Effector memory CD8-positive, alpha-beta T cell (primary cell): ENCODE measurements around the gene SMIM9.
A peak's percentile ranks its signal among the peaks of the same experiment; 100 is the strongest.
"Not testable (repeated sequence)": the region's sequence is repeated elsewhere in the genome, so short reads cannot be mapped to it uniquely, and the experiment has no call there.

Source experiments
- ATAC-seq: fragments of 150-1000 bp; cut with Tn5 transposase; replicated peaks from 2 replicates; pipeline ENCODE4 v1.10.0; 2021; ENCODE audit warnings: mild to moderate bottlenecking, moderate library complexity
- DNase-seq, 3 experiments: peaks; one replicate each; pipeline ENCODE4 v3.0.0; 2021
- H3K27ac Mint-ChIP-seq, 2 donors: one replicate each; pipeline ENCODE4 v1.8.0; 2022; ENCODE audit warnings: mild to moderate bottlenecking in 2 of 2, mixed read lengths in 2 of 2, moderate library complexity in 2 of 2
- H3K27me3 Mint-ChIP-seq, 2 donors: one replicate each; pipeline ENCODE4 v1.8.0; 2022; ENCODE audit warnings: mixed read lengths in 2 of 2
- H3K36me3 Mint-ChIP-seq: one replicate; pipeline ENCODE4 v1.8.0; 2022; ENCODE audit warnings: mild to moderate bottlenecking, moderate library complexity, mixed read lengths; ENCODE audit not compliant: insufficient read depth
- H3K4me1 Mint-ChIP-seq, 2 donors: one replicate each; pipeline ENCODE4 v1.8.0; 2022; ENCODE audit warnings: low read depth in 2 of 2, mixed read lengths in 2 of 2
- H3K4me3 Mint-ChIP-seq, 2 donors: one replicate each; pipeline ENCODE4 v1.8.0; 2022; ENCODE audit warnings: mild to moderate bottlenecking in 2 of 2, mixed read lengths in 2 of 2, moderate library complexity in 2 of 2
- H3K9me3 Mint-ChIP-seq, 2 donors: one replicate each; pipeline ENCODE4 v1.8.0; 2022; ENCODE audit warnings: mixed read lengths in 2 of 2

SMIM9 gene

GRCh38 chrX:154825586-154825985, 8.9 kb downstream of the SMIM9 start:
- H3K27ac Mint-ChIP-seq, ATAC-seq, H3K4me3 Mint-ChIP-seq, H3K36me3 Mint-ChIP-seq, H3K4me1 Mint-ChIP-seq, H3K27me3 Mint-ChIP-seq, DNase-seq, H3K9me3 Mint-ChIP-seq: not testable (repeated sequence)

- DNase-seq (no peak), ATAC-seq (no peak)
- Mint-ChIP-seq H3K27ac (no peak overlapping the region), H3K36me3 (no peaks in the 10 kb centered on the region), H3K9me3 (no peaks in the 10 kb centered on the region), H3K4me1 (peaks cover under 1 to 5% of the 10 kb centered on the region in 2 donors), H3K27me3 (no peaks in the 10 kb centered on the region), H3K4me3 (no peak overlapping the region)
These were observed 9.8 kb downstream of the SMIM9 start for GRCh38 chrX:154824638-154825037.

GRCh38 chrX:154822029-154822428, 12.4 kb downstream of the SMIM9 start:
- ATAC-seq (no peak), DNase-seq (no peak)
- Mint-ChIP-seq H3K27me3 (no peaks in the 10 kb centered on the region), H3K4me1 (peaks cover 0 to 3% of the 10 kb centered on the region in 2 donors), H3K27ac (no peak overlapping the region), H3K9me3 (no peaks in the 10 kb centered on the region), H3K36me3 (no peaks in the 10 kb centered on the region), H3K4me3 (no peak overlapping the region)

- no peak overlapping the region for H3K4me3 Mint-ChIP-seq
- H3K4me1 Mint-ChIP-seq: no peaks in the 10 kb centered on the region
- H3K27ac Mint-ChIP-seq: no peak overlapping the region
- DNase-seq: no peak
- H3K9me3 Mint-ChIP-seq: no peaks in the 10 kb centered on the region
- no peaks in the 10 kb centered on the region for H3K27me3 Mint-ChIP-seq
- ATAC-seq: no peak
- no peaks in the 10 kb centered on the region for H3K36me3 Mint-ChIP-seq
These were observed 12.9 kb downstream of the SMIM9 start for GRCh38 chrX:154821523-154821922.

DNA sequence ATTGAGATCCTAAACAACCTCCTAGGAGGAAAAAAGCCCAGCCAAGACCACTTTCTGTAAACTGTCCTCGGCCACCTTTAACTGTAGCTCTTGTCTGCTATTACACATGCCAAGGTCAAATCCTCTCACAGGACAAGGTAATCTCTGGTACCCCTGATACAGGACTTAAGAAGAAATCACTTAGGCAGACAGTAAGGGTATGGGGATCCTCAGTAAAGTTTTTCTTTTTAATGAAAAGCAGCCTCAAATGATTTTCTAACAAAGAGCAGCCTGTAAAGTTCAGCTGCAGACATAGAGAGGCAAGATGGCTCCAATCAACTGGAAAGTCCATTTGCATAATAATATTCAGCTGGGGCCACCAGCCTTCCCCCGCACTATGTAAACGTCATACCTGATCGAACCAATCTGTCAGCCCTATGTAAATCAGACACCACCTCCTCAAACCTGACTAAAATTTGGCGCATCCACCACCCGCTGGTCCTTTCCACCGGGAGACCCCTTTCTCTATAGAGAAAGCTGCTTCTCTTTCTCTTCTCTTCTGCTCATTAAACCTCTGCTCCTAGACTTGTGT, 14.6 kb downstream of the SMIM9 start:
- DNase-seq: no peak
- no peaks in the 10 kb centered on the region for H3K4me1 Mint-ChIP-seq
- no peaks in the 10 kb centered on the region for H3K27me3 Mint-ChIP-seq
- H3K4me3 Mint-ChIP-seq: no peak overlapping the region
- no peak overlapping the region for H3K27ac Mint-ChIP-seq
- H3K9me3 Mint-ChIP-seq: no peaks in the 10 kb centered on the region
- no peaks in the 10 kb centered on the region for H3K36me3 Mint-ChIP-seq
- no peak for ATAC-seq

DNA sequence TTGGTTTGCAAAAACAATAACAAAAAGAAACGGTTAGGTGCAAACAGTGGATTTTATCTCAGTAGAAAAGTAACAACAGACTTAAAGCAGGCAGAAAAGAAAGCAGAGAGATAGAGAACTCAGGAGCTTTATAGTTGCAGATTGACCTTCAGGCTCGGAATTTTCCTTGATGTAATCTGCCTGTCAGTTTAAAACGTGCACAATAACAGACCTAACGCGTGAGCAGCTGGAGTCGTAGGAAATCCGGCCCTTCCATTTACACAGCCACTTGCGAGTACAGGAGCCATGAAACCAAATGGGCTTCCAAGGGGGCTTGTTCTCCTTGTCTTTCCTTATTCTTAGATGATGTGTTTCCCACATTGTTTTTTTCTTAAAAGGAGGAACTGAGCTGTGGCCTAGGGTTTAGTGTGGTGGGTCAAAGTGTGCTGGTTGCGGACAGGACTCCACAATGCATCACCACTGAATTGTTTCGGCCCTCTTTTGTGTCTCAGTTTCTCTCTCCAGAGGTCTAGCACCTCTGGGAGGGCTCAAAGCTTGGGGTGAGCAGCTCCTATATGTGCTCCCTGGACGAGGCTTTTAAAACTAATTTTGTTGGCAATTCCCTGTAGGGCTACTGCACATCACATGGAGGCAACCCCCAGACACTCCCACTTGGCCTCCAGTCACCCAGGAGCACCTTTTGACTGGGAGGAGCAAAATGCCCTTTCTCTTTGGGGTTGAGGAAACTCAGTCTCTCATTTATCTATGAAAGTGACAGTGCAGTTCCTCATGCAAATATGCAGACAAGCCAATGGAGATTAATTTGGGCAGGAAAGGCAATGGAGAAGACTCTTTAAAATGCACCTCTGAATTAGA, 15.3 kb downstream of the SMIM9 start:
- H3K27me3 Mint-ChIP-seq: no peaks in the 10 kb centered on the region
- H3K36me3 Mint-ChIP-seq: no peaks in the 10 kb centered on the region
- ATAC-seq (no peak), DNase-seq (no peak)
- H3K4me1 Mint-ChIP-seq: no peaks in the 10 kb centered on the region
- H3K27ac Mint-ChIP-seq: no peak overlapping the region
- H3K4me3 Mint-ChIP-seq: no peak overlapping the region
- H3K9me3 Mint-ChIP-seq: no peaks in the 10 kb centered on the region

DNA sequence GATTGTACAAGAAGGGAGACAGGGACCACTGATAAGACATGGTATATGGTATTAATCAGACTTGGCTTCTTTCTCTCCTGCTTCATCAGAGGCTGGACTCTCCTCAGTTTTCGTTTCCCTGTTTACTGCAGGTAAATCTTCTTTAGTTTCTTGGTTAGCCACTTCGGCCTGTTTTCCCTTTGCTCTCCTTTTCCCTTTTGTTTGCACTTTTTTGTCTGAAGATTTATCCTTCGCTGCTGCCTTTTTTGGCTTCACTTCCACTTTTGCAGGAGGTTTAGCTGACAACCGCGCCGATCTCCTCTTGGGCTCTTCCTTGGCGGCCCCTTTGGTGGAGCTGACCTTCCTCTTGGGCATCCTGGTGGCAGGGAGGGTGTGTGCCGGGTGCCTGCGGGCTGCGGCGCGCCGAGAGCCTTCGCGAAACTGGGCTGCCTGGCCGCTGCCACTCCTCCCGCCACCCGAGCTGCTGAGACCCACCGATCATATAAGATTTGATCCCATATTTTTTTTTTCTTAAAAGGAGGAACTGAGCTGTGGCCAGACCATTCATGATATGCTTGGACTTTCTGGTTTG, 17.3 kb downstream of the SMIM9 start:
- not testable (repeated sequence) for DNase-seq, H3K27ac Mint-ChIP-seq, H3K9me3 Mint-ChIP-seq, ATAC-seq, H3K4me1 Mint-ChIP-seq, H3K27me3 Mint-ChIP-seq, H3K4me3 Mint-ChIP-seq, H3K36me3 Mint-ChIP-seq

- H3K4me1 Mint-ChIP-seq, H3K36me3 Mint-ChIP-seq, ATAC-seq, DNase-seq, H3K9me3 Mint-ChIP-seq, H3K27me3 Mint-ChIP-seq, H3K4me3 Mint-ChIP-seq, H3K27ac Mint-ChIP-seq: not testable (repeated sequence)
These were observed 18.1 kb downstream of the SMIM9 start for GRCh38 chrX:154816326-154816898.

DNA sequence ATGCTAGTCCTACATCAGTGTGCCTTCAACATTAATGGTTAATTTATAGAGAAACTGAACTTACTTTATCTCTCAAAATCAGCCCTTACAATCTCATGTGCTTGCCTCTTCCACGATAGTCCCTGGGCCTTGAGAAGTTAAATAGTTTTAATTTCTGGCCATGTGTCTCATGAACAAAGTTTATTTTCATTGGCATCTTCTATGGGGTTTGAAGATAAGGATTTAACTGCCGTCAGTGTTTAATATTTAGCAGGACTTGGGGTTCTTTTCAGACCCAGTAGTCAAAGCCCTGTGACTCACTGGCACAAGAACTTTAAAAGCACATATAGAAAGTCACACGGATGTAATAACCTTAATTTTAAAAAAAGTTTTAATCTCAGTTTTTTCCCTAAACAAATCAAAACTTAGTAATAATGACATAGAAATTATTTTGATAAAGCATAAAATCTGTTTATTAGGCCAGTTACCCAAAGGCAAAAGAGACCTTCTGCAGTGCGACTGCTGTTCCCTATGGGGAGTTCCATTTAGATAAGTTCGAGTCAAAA, 19.1 kb downstream of the SMIM9 start:
- no peak for ATAC-seq
- Mint-ChIP-seq H3K9me3 (no peaks in the 10 kb centered on the region), H3K27ac (no peak overlapping the region), H3K27me3 (peaks cover 7 to 9% of the 10 kb centered on the region in 2 donors), H3K4me1 (no peaks in the 10 kb centered on the region), H3K4me3 (no peak overlapping the region), H3K36me3 (no peaks in the 10 kb centered on the region)
- DNase-seq: no peak

DNA sequence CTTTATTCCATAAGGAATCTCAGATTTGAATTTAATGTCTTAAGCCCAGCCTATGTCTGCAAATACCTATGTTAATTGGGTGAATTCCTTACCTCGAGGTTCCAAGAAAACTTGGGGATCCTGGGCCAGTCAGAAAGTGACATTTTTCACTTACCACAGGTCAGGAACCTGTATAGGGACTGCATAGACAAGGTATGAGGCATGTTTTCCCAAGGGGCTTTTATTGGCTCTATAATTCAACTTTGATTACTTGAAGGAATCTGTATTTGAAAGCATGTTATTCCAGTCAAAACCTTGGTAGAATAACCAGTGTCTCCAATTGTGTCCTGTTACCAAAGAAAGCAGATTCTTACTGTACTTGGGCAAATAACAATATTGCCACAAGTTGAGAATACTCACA, 20.7 kb downstream of the SMIM9 start:
- no peak for ATAC-seq
- H3K9me3 Mint-ChIP-seq: no peaks in the 10 kb centered on the region
- H3K27me3 Mint-ChIP-seq: peaks cover 7 to 9% of the 10 kb centered on the region in 2 donors
- H3K36me3 Mint-ChIP-seq: no peaks in the 10 kb centered on the region
- H3K27ac Mint-ChIP-seq: no peak overlapping the region
- no peak for DNase-seq
- no peaks in the 10 kb centered on the region for H3K4me1 Mint-ChIP-seq
- H3K4me3 Mint-ChIP-seq: no peak overlapping the region

DNA sequence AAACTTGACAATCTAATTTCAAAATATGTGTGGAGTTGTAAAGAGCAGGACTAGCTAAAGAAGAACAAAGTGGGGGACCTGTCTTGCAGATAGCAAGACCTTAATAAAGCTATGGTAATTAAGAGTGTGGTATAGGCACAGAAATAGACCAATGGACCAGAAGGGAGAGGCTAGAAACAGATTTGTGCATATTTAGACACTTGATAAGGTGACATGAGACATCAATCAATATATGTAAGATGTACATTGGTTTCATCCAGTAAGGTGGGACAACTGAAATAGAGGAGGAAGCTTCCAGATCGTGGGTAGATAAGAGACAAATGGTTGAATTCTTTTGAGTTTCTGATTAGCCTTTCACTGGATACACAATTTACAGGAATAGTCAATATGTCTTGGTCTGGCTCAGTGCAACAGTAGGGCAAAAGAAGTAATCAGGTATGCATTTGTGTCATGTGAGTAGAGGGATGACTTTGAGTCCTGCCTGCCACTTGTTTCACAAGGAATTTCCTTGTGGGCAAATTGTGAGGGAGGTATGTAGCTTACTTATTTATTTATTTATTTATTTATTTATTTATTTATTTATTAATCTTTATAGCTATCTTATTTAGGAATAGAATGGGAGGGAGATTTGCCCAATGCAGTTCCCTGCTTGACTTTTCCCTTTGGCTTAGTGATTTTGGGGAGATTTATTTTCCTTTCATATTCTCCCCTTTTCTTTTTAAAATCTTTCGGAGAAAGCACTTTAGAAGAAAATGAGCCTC, 21.9 kb downstream of the SMIM9 start:
- no peaks in the 10 kb centered on the region for H3K36me3 Mint-ChIP-seq
- no peaks in the 10 kb centered on the region for H3K9me3 Mint-ChIP-seq
- H3K27me3 Mint-ChIP-seq: peaks cover 7 to 9% of the 10 kb centered on the region in 2 donors
- DNase-seq: no peak
- H3K4me1 Mint-ChIP-seq: no peaks in the 10 kb centered on the region
- no peak overlapping the region for H3K4me3 Mint-ChIP-seq
- no peak for ATAC-seq
- H3K27ac Mint-ChIP-seq: no peak overlapping the region

DNA sequence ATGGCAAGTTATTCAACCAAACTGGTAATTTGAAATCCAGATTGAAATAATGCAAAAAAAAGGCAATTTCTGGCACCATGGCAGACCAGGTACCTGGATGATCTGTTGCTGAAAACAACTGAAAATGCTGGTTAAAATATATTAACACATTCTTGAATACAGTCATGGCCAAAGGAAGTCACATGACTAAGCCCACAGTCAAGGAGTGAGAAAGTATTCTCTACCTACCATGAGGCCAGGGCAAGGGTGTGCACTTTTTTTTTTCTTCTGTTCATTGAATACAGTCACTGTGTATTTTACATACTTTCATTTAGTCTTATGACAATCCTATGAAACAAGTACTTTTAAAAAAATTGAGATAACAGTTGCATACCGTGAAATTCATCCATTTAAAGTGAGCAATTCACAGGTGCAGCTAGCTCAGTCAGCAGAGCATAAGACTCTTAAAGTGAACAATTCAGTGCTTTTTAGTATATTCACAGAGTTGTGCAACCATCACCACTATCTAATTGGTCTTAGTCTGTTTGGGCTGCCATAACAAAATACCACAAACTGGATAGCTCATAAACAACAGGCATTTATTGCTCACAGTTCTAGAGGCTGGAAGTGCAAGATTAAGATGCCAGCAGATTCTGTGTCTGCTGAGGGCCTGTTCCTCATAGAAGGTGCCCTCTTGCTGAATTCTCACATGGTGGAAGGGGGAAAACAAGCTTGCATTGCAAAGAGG, 24.4 kb downstream of the SMIM9 start:
- peaks cover 2 to 7% of the 10 kb centered on the region in 2 donors for H3K4me1 Mint-ChIP-seq
- H3K27ac Mint-ChIP-seq: no peak overlapping the region
- no peaks in the 10 kb centered on the region for H3K36me3 Mint-ChIP-seq
- no peaks in the 10 kb centered on the region for H3K9me3 Mint-ChIP-seq
- DNase-seq: no peak
- H3K27me3 Mint-ChIP-seq: peaks cover 7 to 9% of the 10 kb centered on the region in 2 donors
- ATAC-seq: peak; percentile 48
- no peak overlapping the region for H3K4me3 Mint-ChIP-seq
